Sigmoid colon (tissue), 4 donors: ENCODE results near the gene USP2.

Experiments used
- CTCF ChIP-seq, 4 experiments: fragments of 450-650 bp in 3 of 4; fragments of 200-600 bp in 1 of 4; IDR thresholded peaks; one replicate each; pipeline ENCODE4 v1.5.1; 2016 to 2019; ENCODE audit warnings: antibody characterized with exemption in 4 of 4, mild to moderate bottlenecking in 3 of 4, moderate library complexity in 2 of 4
- EP300 ChIP-seq, 4 donors: sonication (generic); formaldehyde crosslinking; IDR thresholded peaks; one replicate each; pipeline ENCODE4 v1.6.1; 2017; ENCODE audit warnings: antibody characterized with exemption in 4 of 4
- POLR2A ChIP-seq, 2 donors: fragments of 450-650 bp; IDR thresholded peaks; one replicate each; pipeline ENCODE4 v1.6.1; 2016; ENCODE audit warnings: antibody characterized with exemption in 2 of 2, mild to moderate bottlenecking in 2 of 2, moderate library complexity in 2 of 2
- POLR2AphosphoS5 ChIP-seq, 4 donors: sonication (generic); formaldehyde crosslinking; IDR thresholded peaks; one replicate each; pipeline ENCODE4 v1.6.1; 2017; ENCODE audit warnings: antibody characterized with exemption in 4 of 4

GRCh38 chr11:119378851-119379465 lies 2.5 kb downstream of the USP2 start:
- TF ChIP-seq CTCF (IDR thresholded peaks at IDR 0.05) (no peak), POLR2A (IDR thresholded peaks at IDR 0.05) (no peak), POLR2AphosphoS5 (IDR thresholded peaks at IDR 0.05) (no peak), EP300 (IDR thresholded peaks at IDR 0.05) (no peak)
